HepG2 (cell line): ENCODE results near the gene ZFP62. TPM values are rescaled to one million over a fixed set of nuclear protein-coding genes. Genes with fewer than 3 reads are reported as not detected.

ENCODE experiments used
- POLR2G ChIP-seq: fragments of 200-400 bp; formaldehyde crosslinking; IDR thresholded peaks from 2 replicates; pipeline ENCODE4 v1.6.1; 2018; ENCODE audit warnings: mild to moderate bottlenecking, low read depth, low read length, moderate library complexity
- TAF15 ChIP-seq: fragments of 200-400 bp; formaldehyde crosslinking; IDR thresholded peaks from one replicate; pipeline ENCODE4 v1.6.1; 2018; ENCODE audit warnings: mild to moderate bottlenecking, low read depth, low read length; ENCODE audit not compliant: poor library complexity, severe bottlenecking
- ZNF142 ChIP-seq: sonication (generic); formaldehyde crosslinking; IDR thresholded peaks from 2 replicates; pipeline ENCODE4 v1.4.0; 2020; ENCODE audit warnings: missing genetic modification reagents
- ZNF207 ChIP-seq: fragments of 450-650 bp; IDR thresholded peaks from 2 replicates; pipeline ENCODE4 v1.6.1; 2016; ENCODE audit warnings: antibody characterized with exemption, borderline replicate concordance
- ZNF674 ChIP-seq: sonication (generic); formaldehyde crosslinking; IDR thresholded peaks from 2 replicates; pipeline ENCODE4 v1.5.0; 2020; ENCODE audit warnings: low read depth, mild to moderate bottlenecking, missing genetic modification reagents
- polyA plus RNA-seq, 8 experiments: library from polyadenylated mRNA; depleted of rRNA in 3 of 8; stranded (reverse) in 7 of 8; unstranded in 1 of 8; fragments of >200 nt; fragmentation: Illumina TruSeq in 4 of 8; extraction: Trizol in 4 of 8; gene quantifications; 2 replicates each; pipeline versions ENCODE4 v1.2.1 to v1.2.3, GENCODE V29; 2011 to 2016; ENCODE audit warnings: low read depth in 4 of 8, missing spikeins in 1 of 8, mixed read lengths in 1 of 8; ENCODE audit not compliant: insufficient read depth in 1 of 8
- total RNA-seq, 5 experiments: library from RNA; depleted of rRNA; stranded (reverse); fragments of >200 nt; fragmentation: Illumina TruSeq; extraction: Trizol; gene quantifications; 2 replicates each; pipeline ENCODE4 v1.2.3, GENCODE V29; 2016; ENCODE audit warnings: low read depth in 1 of 5
- TF ChIP-seq, protein P1 (sequence below): sonication (generic); formaldehyde crosslinking; IDR thresholded peaks from 2 replicates; pipeline ENCODE4 v1.4.0; 2020; ENCODE audit warnings: mild to moderate bottlenecking, low read depth, missing genetic modification reagents
- TF ChIP-seq, protein P2 (sequence below): sonication (generic); formaldehyde crosslinking; IDR thresholded peaks from 2 replicates; pipeline ENCODE4 v1.8.0; 2022; ENCODE audit warnings: mild to moderate bottlenecking, missing genetic modification reagents, borderline replicate concordance

ZFP62 gene
- total and polyA plus RNA-seq, 2 of the 13 experiments (the other 11 are each of a cell fraction or from before 2014, with no cell fraction given), result 8.2 to 19.4 TPM

DNA sequence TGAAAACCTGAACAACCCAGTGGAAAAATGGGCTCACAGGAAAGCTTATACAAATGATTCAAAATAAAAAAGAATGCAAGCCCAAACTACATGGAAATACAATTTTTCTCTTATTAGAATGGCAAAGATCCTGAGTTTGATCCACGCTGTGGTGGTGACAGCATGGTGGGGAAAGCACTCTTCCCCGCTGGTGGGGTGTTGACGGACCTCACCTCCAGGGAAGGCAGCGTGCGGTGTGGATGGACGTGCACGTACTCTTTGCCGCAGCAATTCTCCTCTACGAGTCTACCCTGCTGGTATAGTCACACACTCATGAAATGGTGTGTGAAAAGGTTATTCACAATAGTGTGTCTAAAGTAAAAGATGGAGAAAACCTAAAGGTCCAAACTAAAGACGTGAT is 5.9 kb upstream of the ZFP62 start (continued):
- TF ChIP-seq, protein P1, sequence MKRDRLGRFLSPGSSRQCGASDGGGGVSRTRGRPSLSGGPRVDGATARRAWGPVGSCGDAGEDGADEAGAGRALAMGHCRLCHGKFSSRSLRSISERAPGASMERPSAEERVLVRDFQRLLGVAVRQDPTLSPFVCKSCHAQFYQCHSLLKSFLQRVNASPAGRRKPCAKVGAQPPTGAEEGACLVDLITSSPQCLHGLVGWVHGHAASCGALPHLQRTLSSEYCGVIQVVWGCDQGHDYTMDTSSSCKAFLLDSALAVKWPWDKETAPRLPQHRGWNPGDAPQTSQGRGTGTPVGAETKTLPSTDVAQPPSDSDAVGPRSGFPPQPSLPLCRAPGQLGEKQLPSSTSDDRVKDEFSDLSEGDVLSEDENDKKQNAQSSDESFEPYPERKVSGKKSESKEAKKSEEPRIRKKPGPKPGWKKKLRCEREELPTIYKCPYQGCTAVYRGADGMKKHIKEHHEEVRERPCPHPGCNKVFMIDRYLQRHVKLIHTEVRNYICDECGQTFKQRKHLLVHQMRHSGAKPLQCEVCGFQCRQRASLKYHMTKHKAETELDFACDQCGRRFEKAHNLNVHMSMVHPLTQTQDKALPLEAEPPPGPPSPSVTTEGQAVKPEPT, result no peak
- TF ChIP-seq, protein P2, sequence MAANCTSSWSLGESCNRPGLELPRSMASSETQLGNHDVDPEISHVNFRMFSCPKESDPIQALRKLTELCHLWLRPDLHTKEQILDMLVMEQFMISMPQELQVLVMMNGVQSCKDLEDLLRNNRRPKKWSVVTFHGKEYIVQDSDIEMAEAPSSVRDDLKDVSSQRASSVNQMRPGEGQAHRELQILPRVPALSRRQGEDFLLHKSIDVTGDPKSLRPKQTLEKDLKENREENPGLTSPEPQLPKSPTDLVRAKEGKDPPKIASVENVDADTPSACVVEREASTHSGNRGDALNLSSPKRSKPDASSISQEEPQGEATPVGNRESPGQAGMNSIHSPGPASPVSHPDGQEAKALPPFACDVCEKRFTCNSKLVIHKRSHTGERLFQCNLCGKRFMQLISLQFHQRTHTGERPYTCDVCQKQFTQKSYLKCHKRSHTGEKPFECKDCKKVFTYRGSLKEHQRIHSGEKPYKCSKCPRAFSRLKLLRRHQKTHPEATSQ (CRISPR knock-in tag), result no peak
- TF ChIP-seq ZNF674, result no peak
- no peak for TF ChIP-seq ZNF142 (CRISPR knock-in tag)
- no peak for TF ChIP-seq TAF15
- no peak for TF ChIP-seq POLR2G
- no peak for TF ChIP-seq ZNF207
